ENCODE measurements around the gene PAQR9.
"Not testable (repeated sequence)": the region's sequence is repeated elsewhere in the genome, so short reads cannot be mapped to it uniquely, and the experiment has no call there.

Gene PAQR9

DNA sequence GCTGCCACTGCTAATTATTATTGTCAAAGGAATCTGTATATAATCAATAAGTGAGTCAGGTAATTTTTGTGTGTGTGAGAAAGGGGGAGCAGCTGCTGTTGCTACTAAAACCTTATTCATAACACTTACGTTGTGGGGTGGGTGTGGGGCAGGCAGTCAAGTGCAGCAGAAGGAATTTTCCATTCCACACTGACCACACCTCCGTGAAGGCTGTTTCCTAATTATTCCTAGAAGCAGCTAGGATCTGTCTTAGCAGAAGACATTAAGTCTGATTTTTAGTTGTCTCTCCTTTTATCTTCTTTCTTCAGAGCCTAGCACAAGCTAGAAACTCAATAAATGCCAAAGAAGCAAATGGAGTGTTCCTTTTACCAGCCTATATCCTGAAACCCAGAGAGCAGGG is 33.9 kb upstream of the PAQR9 start:
- H3K4me3 ChIP-seq (ENCODE audit: low read depth in 1 of 2, low read length in 2 of 2) = no peak overlapping the region
- no peaks in the 10 kb centered on the region for H3K27me3 ChIP-seq (ENCODE audit: control insufficient read depth in 1 of 2, insufficient read depth in 2 of 2, low read length in 2 of 2)
- peaks cover 12% of the 10 kb centered on the region for H3K4me1 ChIP-seq (ENCODE audit: insufficient read depth, low read length)
- no peaks in the 10 kb centered on the region for H3K36me3 ChIP-seq (ENCODE audit: insufficient read depth, low read length)
- H3K9ac ChIP-seq (ENCODE audit: low read length) = no peak overlapping the region
- no peaks in the 10 kb centered on the region for H3K9me3 ChIP-seq (ENCODE audit: low read length)
- no peak overlapping the region for H3K27ac ChIP-seq (ENCODE audit: low read depth, low read length)

DNA sequence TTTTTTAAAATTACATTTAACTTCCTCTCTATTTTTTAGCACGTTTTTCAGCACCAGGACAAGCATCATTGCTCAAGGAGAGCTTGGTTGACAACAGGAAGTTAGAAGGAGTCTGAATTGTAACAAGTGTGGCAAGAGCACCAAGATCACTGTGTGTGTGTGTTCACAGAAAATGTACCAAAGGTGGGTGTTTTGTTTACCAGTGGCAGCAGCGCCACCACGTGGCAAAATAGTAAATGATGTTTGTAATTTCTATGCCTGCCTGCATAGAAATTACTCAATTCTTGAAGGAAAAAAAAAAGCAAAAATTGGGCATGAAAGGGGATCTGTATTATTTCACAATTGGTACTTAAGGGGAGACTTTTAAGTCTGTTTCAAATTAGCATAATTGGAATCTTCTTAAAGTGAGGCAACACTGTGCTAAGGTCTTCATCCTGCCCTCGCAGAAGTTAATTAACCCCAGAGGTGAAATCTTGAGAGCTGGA is 30.5 kb upstream of the PAQR9 start:
- no peak overlapping the region for H3K9ac ChIP-seq (ENCODE audit: low read length)
- H3K27me3 ChIP-seq (ENCODE audit: control insufficient read depth in 1 of 2, insufficient read depth in 2 of 2, low read length in 2 of 2) = no peaks in the 10 kb centered on the region
- H3K9me3 ChIP-seq (ENCODE audit: low read length) = no peaks in the 10 kb centered on the region
- H3K27ac ChIP-seq (ENCODE audit: low read depth, low read length) = no peak overlapping the region
- no peak overlapping the region for H3K4me3 ChIP-seq (ENCODE audit: low read depth in 1 of 2, low read length in 2 of 2)
- H3K4me1 ChIP-seq (ENCODE audit: insufficient read depth, low read length) = no peaks in the 10 kb centered on the region
- no peaks in the 10 kb centered on the region for H3K36me3 ChIP-seq (ENCODE audit: insufficient read depth, low read length)

DNA sequence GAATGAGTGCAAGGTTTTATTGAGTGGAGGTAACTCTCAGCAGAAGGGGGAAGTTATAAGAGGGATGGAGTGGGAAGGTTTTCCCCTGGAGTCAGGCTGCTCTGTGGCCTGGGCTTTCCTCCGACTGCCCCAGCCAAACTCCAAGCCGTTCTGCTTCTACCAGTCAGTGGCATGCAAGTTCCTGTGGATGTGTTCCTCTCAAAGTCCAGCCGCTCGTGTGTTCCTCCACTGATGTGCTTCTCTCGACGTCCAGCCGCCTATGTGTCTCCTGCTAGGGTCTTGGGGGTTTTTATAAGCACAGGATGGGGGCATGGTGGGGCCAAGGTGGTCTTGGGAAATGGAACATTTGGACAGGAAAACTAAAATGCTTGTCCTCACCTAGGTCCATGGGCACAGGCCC is 28.8 kb upstream of the PAQR9 start:
- no peaks in the 10 kb centered on the region for H3K4me1 ChIP-seq (ENCODE audit: insufficient read depth, low read length)
- no peak overlapping the region for H3K4me3 ChIP-seq (ENCODE audit: low read depth in 1 of 2, low read length in 2 of 2)
- H3K27ac ChIP-seq (ENCODE audit: low read depth, low read length) = no peak overlapping the region
- H3K9me3 ChIP-seq (ENCODE audit: low read length) = no peaks in the 10 kb centered on the region
- H3K9ac ChIP-seq (ENCODE audit: low read length) = no peak overlapping the region
- H3K36me3 ChIP-seq (ENCODE audit: insufficient read depth, low read length) = no peaks in the 10 kb centered on the region
- no peaks in the 10 kb centered on the region for H3K27me3 ChIP-seq (ENCODE audit: control insufficient read depth in 1 of 2, insufficient read depth in 2 of 2, low read length in 2 of 2)

DNA sequence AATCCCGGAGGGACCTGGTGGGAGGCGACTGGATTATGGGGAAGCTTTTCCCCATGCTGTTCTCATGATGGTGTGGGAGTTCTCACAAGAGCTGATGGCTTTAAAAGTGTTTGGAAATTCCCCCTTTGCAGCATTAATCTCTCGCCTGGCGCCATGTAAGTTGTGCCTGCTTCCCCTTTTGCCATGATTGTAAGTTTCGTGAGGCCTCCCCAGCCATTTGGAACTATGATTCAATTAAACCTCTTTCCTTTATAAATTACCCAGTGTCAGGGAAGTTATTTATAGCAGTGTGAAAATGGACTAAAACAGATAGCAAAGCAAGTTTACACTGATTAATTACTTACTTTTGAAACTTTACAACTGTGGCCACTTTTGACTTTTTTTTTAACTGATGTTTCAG is 27.2 kb upstream of the PAQR9 start:
- no peak overlapping the region for H3K27ac ChIP-seq (ENCODE audit: low read depth, low read length)
- H3K4me3 ChIP-seq (ENCODE audit: low read depth in 1 of 2, low read length in 2 of 2) = no peak overlapping the region

DNA sequence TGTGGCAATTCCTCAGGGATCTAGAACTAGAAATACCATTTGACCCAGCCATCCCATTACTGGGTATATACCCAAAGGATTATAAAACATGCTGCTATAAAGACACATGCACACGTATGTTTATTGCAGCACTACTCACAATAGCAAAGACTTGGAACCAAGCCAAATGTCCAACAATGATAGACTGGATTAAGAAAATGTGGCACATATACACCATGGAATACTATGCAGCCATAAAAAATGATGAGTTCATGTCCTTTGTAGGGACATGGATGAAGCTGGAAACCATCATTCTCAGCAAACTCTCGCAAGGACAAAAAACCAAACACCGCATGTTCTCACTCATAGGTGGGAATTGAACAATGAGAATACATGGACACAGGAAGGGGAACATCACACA is 25.4 kb upstream of the PAQR9 start:
- H3K9me3 ChIP-seq (ENCODE audit: low read length); H3K27me3 ChIP-seq (ENCODE audit: control insufficient read depth in 1 of 2, insufficient read depth in 2 of 2, low read length in 2 of 2); H3K36me3 ChIP-seq (ENCODE audit: insufficient read depth, low read length); H3K27ac ChIP-seq (ENCODE audit: low read depth, low read length); H3K4me3 ChIP-seq (ENCODE audit: low read depth in 1 of 2, low read length in 2 of 2); H3K9ac ChIP-seq (ENCODE audit: low read length); H3K4me1 ChIP-seq (ENCODE audit: insufficient read depth, low read length): not testable (repeated sequence)

More for the DNA sequence above, 27.2 kb upstream of the PAQR9 start:
- no peaks in the 10 kb centered on the region for H3K36me3 ChIP-seq (ENCODE audit: insufficient read depth, low read length)
- no peaks in the 10 kb centered on the region for H3K9me3 ChIP-seq (ENCODE audit: low read length)
- no peaks in the 10 kb centered on the region for H3K27me3 ChIP-seq (ENCODE audit: control insufficient read depth in 1 of 2, insufficient read depth in 2 of 2, low read length in 2 of 2)
- no peaks in the 10 kb centered on the region for H3K4me1 ChIP-seq (ENCODE audit: insufficient read depth, low read length)
- no peak overlapping the region for H3K9ac ChIP-seq (ENCODE audit: low read length)

DNA sequence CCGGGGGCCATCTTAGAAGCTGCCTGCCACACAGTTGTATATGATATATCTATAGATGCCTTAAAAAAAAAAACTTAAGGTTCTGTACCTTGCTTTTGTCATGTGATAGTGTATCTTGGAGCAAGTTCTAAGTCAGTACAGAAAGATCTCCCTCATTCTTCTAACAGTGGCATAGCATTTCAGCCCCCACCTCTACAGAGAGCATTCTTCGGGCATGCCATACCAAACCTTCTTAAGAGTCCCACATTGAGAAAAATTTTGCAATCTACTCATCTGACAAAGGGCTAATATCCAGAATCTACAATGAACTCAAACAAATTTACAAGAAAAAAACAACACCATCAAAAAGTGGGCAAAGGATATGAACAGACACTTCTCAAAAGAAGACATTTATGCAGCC is 24.7 kb upstream of the PAQR9 start:
- not testable (repeated sequence) for H3K9ac ChIP-seq (ENCODE audit: low read length); H3K27ac ChIP-seq (ENCODE audit: low read depth, low read length); H3K9me3 ChIP-seq (ENCODE audit: low read length); H3K4me1 ChIP-seq (ENCODE audit: insufficient read depth, low read length); H3K36me3 ChIP-seq (ENCODE audit: insufficient read depth, low read length); H3K27me3 ChIP-seq (ENCODE audit: control insufficient read depth in 1 of 2, insufficient read depth in 2 of 2, low read length in 2 of 2); H3K4me3 ChIP-seq (ENCODE audit: low read depth in 1 of 2, low read length in 2 of 2)

DNA sequence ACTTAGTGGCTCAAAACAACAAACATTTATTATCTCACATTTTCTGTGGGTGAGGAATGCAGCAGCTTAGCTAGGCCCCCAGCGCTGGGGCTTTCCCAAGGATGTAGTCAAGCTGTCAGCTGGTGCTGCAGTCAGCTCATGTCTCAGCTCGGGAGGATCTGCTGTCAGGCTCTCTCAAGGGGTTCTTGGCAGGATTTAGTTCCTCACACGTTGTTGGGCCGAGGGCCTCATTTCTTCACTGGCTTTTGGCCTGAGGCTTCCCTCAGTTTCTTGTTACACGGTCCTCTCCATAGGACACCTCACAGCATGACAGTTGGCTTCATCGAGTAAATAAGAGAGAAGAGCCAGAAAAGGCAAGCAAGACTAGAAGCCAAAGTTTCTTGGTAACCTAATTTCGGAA is 24.2 kb upstream of the PAQR9 start:
- H3K27ac ChIP-seq (ENCODE audit: low read depth, low read length) = no peak overlapping the region
- H3K4me1 ChIP-seq (ENCODE audit: insufficient read depth, low read length) = no peaks in the 10 kb centered on the region
- no peak overlapping the region for H3K9ac ChIP-seq (ENCODE audit: low read length)
- H3K9me3 ChIP-seq (ENCODE audit: low read length) = no peaks in the 10 kb centered on the region
- H3K4me3 ChIP-seq (ENCODE audit: low read depth in 1 of 2, low read length in 2 of 2) = no peak overlapping the region
- H3K36me3 ChIP-seq (ENCODE audit: insufficient read depth, low read length) = no peaks in the 10 kb centered on the region
- H3K27me3 ChIP-seq (ENCODE audit: control insufficient read depth in 1 of 2, insufficient read depth in 2 of 2, low read length in 2 of 2) = no peaks in the 10 kb centered on the region

DNA sequence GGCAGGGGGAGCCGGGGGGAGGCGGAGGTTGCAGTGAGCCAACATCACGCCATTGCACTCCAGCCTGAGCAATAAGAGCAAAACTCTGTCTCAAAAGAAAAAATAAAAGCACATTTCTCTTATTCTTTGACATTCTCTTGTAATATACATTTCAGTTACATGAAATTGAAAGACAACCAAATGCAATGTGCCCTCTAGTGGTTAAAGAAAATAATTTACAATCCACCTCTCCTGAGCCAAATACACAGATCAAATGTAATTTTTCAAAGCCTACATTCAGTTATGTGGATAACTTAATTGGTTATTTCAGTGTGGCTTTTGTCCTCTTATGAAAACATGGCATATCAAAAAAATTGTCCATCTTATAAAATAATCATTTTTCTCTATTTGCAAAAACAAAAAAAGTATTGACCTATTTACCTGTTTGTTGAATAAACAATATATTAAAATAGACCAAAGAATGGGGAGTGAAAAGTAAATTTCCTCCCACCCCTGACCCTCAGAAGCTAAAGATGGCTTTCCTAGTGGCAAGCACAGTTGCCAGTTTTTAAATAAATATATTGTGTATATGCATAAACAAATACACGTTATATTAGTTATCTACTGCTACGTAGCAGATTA is 23.7 kb upstream of the PAQR9 start:
- no peaks in the 10 kb centered on the region for H3K4me1 ChIP-seq (ENCODE audit: insufficient read depth, low read length)
- no peaks in the 10 kb centered on the region for H3K36me3 ChIP-seq (ENCODE audit: insufficient read depth, low read length)
- H3K4me3 ChIP-seq (ENCODE audit: low read depth in 1 of 2, low read length in 2 of 2) = no peak overlapping the region
- no peaks in the 10 kb centered on the region for H3K9me3 ChIP-seq (ENCODE audit: low read length)
- no peak overlapping the region for H3K27ac ChIP-seq (ENCODE audit: low read depth, low read length)
- H3K27me3 ChIP-seq (ENCODE audit: control insufficient read depth in 1 of 2, insufficient read depth in 2 of 2, low read length in 2 of 2) = no peaks in the 10 kb centered on the region
- no peak overlapping the region for H3K9ac ChIP-seq (ENCODE audit: low read length)

DNA sequence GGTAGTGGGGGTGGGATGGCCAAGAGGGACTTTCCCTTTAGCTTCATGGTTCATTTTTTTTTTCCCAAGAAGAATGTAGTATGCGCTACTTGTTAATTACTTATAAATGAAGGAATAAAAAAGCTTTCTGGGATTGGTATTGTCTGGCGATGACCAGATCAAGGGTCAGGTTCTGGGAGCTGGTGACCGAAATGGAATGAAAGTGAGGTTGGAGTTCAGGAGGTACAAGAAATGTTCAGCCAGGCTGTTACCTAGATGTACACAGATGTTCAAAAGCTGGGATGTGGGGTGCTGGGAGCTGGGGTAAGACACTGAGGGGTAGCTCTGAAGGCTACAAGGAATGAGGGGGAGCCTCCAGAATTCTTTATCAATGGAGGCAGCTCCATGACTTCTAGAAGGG is 20.8 kb upstream of the PAQR9 start:
- Histone ChIP-seq H3K36me3 (ENCODE audit: insufficient read depth, low read length) (no peaks in the 10 kb centered on the region), H3K9ac (ENCODE audit: low read length) (no peak overlapping the region), H3K4me1 (ENCODE audit: insufficient read depth, low read length) (no peaks in the 10 kb centered on the region), H3K27me3 (ENCODE audit: control insufficient read depth in 1 of 2, insufficient read depth in 2 of 2, low read length in 2 of 2) (no peaks in the 10 kb centered on the region), H3K27ac (ENCODE audit: low read depth, low read length) (no peak overlapping the region), H3K9me3 (ENCODE audit: low read length) (no peaks in the 10 kb centered on the region), H3K4me3 (ENCODE audit: low read depth in 1 of 2, low read length in 2 of 2) (no peak overlapping the region)

DNA sequence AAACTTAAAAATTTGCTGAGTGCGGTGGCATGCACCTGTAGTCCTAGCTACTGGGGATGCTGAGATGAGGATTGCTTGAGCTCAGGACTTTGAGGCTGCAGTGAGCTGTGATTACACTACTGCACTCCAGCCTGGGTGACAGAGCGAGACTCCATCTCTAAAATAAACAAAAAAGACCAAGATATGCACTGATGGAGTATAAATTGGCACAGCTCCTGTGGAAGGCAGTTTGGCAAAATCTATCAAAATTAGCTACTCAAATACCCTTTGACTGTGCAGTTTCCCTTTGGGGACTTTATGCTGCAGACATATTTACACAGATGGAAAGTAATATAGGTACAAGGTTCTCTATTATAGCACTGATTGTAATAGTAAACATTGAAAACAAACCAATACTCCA is 19.8 kb upstream of the PAQR9 start:
- no peaks in the 10 kb centered on the region for H3K9me3 ChIP-seq (ENCODE audit: low read length)

DNA sequence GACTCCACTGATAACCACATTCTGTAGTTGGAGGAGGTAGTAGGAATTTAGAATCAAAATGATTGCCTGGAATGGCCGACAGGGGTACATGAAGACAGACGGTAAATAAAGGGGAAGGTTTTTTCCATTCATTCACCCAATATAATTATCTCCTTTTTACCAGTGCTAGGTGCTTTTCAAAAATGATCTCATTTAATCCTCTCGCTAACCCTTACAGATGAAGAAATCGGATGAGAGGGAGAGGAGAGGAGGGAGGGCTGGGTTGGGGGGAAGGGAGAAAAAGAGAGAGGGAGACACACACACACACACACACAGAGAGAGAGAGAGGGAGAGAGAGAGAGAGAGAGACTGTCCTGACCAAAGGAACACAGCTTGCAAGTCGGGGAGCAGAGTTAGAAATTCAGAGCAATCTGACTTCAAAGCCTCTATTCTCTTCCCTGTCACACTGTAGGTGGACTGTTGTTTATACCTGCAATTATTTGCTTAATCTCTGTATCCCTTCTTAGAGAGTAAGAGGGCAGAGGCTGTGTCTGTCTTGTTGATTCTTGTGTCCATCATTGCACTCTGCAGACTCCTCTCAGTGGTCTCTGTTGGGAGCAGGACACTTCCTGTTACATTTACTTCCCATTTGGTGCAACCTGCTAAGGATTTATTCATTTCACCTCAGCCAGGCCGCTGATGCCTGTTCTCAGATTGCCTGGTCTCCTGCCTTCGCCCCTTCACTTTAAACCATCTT is 18.7 kb upstream of the PAQR9 start:
- H3K36me3 ChIP-seq (ENCODE audit: insufficient read depth, low read length) = no peaks in the 10 kb centered on the region
- H3K9ac ChIP-seq (ENCODE audit: low read length) = no peak overlapping the region
- H3K9me3 ChIP-seq (ENCODE audit: low read length) = no peaks in the 10 kb centered on the region
- no peaks in the 10 kb centered on the region for H3K27me3 ChIP-seq (ENCODE audit: control insufficient read depth in 1 of 2, insufficient read depth in 2 of 2, low read length in 2 of 2)
- H3K27ac ChIP-seq (ENCODE audit: low read depth, low read length) = no peak overlapping the region
- no peaks in the 10 kb centered on the region for H3K4me1 ChIP-seq (ENCODE audit: insufficient read depth, low read length)
- no peak overlapping the region for H3K4me3 ChIP-seq (ENCODE audit: low read depth in 1 of 2, low read length in 2 of 2)

More for the DNA sequence above, 19.8 kb upstream of the PAQR9 start:
- H3K9ac ChIP-seq (ENCODE audit: low read length) = no peak overlapping the region
- H3K27me3 ChIP-seq (ENCODE audit: control insufficient read depth in 1 of 2, insufficient read depth in 2 of 2, low read length in 2 of 2) = no peaks in the 10 kb centered on the region
- no peak overlapping the region for H3K27ac ChIP-seq (ENCODE audit: low read depth, low read length)
- no peak overlapping the region for H3K4me3 ChIP-seq (ENCODE audit: low read depth in 1 of 2, low read length in 2 of 2)
- H3K4me1 ChIP-seq (ENCODE audit: insufficient read depth, low read length) = no peaks in the 10 kb centered on the region
- H3K36me3 ChIP-seq (ENCODE audit: insufficient read depth, low read length) = no peaks in the 10 kb centered on the region

DNA sequence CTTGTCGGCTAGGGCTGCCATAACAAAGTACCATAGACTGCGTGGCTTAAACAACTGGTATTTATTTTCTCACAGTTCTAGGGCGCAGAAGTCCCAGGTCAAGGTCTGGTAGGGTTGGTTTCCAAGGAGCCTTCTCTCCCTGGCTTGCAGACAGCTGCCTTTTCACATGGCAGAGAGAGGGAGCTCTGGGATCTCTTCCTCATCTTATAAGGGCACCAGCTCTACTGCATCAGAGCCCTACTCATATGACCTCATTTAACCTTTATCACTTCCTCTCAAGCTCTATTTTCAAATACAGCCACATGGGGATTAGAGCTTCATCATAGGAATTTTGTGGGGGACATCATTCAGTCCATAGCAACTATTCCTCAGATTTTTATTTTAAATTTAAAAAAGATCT is 17.6 kb upstream of the PAQR9 start:
- Histone ChIP-seq H3K4me3 (ENCODE audit: low read depth in 1 of 2, low read length in 2 of 2) (no peak overlapping the region), H3K4me1 (ENCODE audit: insufficient read depth, low read length) (no peaks in the 10 kb centered on the region), H3K27ac (ENCODE audit: low read depth, low read length) (no peak overlapping the region), H3K27me3 (ENCODE audit: control insufficient read depth in 1 of 2, insufficient read depth in 2 of 2, low read length in 2 of 2) (no peaks in the 10 kb centered on the region), H3K9ac (ENCODE audit: low read length) (no peak overlapping the region), H3K9me3 (ENCODE audit: low read length) (no peaks in the 10 kb centered on the region), H3K36me3 (ENCODE audit: insufficient read depth, low read length) (no peaks in the 10 kb centered on the region)

Measured in muscle layer of colon (tissue), 2 donors.